HEK293T (cell line): ENCODE measurements around the gene NCLN.

Source experiments
- CTCF ChIA-PET: fragments of 350-600 bp; formaldehyde crosslinking; extraction: SDS; loops from one replicate; lab custom pipeline; 2021; ENCODE audit warnings: antibody characterized with exemption, inconsistent platforms; lab: Yijun Ruan, JAX
- POLR2A ChIA-PET: fragments of 350-600 bp; formaldehyde crosslinking; extraction: SDS; loops from one replicate; lab custom pipeline; 2020; ENCODE audit warnings: antibody characterized with exemption, inconsistent platforms; lab: Yijun Ruan, JAX
- DNase-seq: peaks from one replicate; pipeline ENCODE4 v3.0.0; 2012; ENCODE audit warnings: mixed read lengths; ENCODE audit errors: extremely low spot score
- ARNT ChIP-seq: fragments of 450-650 bp; IDR thresholded peaks from 2 replicates; pipeline ENCODE4 v1.6.1; 2017; ENCODE audit warnings: mild to moderate bottlenecking
- BHLHE40 ChIP-seq: fragments of 450-650 bp; IDR thresholded peaks from 2 replicates; pipeline ENCODE4 v1.6.1; 2016; ENCODE audit warnings: mild to moderate bottlenecking, moderate library complexity, borderline replicate concordance
- CTBP1 ChIP-seq: fragments of 450-650 bp; IDR thresholded peaks from 2 replicates; pipeline ENCODE4 v1.6.1; 2016; ENCODE audit warnings: borderline replicate concordance
- ELF4 ChIP-seq: fragments of 450-650 bp; IDR thresholded peaks from 2 replicates; pipeline ENCODE4 v1.6.1; 2017; ENCODE audit warnings: antibody characterized with exemption
- FOXA1 ChIP-seq: fragments of 450-650 bp; IDR thresholded peaks from 2 replicates; pipeline ENCODE4 v1.6.1; 2016; ENCODE audit warnings: mild to moderate bottlenecking
- FOXK2 ChIP-seq: fragments of 450-650 bp; IDR thresholded peaks from 2 replicates; pipeline ENCODE4 v1.6.1; 2016; ENCODE audit warnings: mild to moderate bottlenecking
- FOXM1 ChIP-seq: fragments of 450-650 bp; IDR thresholded peaks from 2 replicates; pipeline ENCODE4 v1.6.1; 2017; ENCODE audit warnings: mild to moderate bottlenecking, borderline replicate concordance
- HDGF ChIP-seq: fragments of 450-650 bp; IDR thresholded peaks from 2 replicates; pipeline ENCODE4 v1.6.1; 2017; ENCODE audit warnings: antibody characterized with exemption, borderline replicate concordance
- L3MBTL2 ChIP-seq: fragments of 450-650 bp; conservative IDR thresholded peaks from 2 replicates; pipeline ENCODE4 v1.6.1; 2016; ENCODE audit warnings: mild to moderate bottlenecking
- NFRKB ChIP-seq: fragments of 450-650 bp; IDR thresholded peaks from 2 replicates; pipeline ENCODE4 v1.6.1; 2016; ENCODE audit warnings: mild to moderate bottlenecking, moderate library complexity
- SP1 ChIP-seq: fragments of 450-650 bp; IDR thresholded peaks from 2 replicates; pipeline ENCODE4 v1.6.1; 2017
- SUZ12 ChIP-seq: fragments of 450-650 bp; IDR thresholded peaks from 2 replicates; pipeline ENCODE4 v1.6.1; 2016; ENCODE audit warnings: mild to moderate bottlenecking
- TARDBP ChIP-seq: fragments of 450-650 bp; IDR thresholded peaks from 2 replicates; pipeline ENCODE4 v1.6.1; 2016
- ZNF384 ChIP-seq: fragments of 450-650 bp; IDR thresholded peaks from 2 replicates; pipeline ENCODE4 v1.6.1; 2016
- TF ChIP-seq, protein P1 (sequence below): fragments of 450-650 bp; IDR thresholded peaks from 2 replicates; pipeline ENCODE4 v1.6.1; 2016

Gene NCLN, protein sequence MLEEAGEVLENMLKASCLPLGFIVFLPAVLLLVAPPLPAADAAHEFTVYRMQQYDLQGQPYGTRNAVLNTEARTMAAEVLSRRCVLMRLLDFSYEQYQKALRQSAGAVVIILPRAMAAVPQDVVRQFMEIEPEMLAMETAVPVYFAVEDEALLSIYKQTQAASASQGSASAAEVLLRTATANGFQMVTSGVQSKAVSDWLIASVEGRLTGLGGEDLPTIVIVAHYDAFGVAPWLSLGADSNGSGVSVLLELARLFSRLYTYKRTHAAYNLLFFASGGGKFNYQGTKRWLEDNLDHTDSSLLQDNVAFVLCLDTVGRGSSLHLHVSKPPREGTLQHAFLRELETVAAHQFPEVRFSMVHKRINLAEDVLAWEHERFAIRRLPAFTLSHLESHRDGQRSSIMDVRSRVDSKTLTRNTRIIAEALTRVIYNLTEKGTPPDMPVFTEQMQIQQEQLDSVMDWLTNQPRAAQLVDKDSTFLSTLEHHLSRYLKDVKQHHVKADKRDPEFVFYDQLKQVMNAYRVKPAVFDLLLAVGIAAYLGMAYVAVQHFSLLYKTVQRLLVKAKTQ

DNA sequence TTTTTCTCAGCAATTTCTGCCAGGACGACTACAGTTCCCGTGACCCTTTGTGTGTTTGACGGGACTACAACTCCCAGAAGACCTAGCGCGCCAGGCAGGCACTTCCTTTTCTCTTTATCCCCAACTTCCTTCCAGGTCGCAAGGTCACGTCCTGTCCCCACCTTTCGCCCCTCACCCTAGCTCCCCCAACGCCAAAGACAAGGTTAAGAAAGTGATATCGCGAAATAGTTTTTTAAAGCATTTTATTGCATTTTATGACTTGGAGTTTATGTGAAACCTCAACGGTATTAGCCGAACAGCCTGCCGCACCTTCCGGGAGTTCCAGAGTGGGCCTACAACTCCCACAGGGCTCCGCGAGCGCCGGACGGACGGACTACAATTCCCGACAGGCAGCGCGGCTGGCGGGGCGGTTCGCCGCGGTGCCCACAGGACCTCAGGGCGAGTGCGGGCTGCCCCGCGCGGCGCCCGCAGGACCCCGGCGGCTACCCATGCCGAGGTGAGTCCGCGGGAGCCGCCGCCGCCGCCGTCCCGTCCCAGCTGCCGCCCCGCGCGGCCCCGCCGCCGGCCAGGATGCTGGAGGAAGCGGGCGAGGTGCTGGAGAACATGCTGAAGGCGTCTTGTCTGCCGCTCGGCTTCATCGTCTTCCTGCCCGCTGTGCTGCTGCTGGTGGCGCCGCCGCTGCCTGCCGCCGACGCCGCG, at the start of gene NCLN:
Gene NCLN (plus strand): TSS at position 470 of the 699 bp plus-strand sequence. CDS start 101 bp downstream, at position 571.
- DNase-seq = peak; percentile 93
- POLR2A ChIA-PET = interaction anchor here (0.9 to 2.0 kb wide), 3 partner anchors 22 to 235 kb away, joined by 3 to 4 read pairs (median 4); no protein-coding TSS in a partner anchor
- CTCF ChIA-PET = interaction anchor here (1.7 kb wide), 1 partner anchor 235 kb away, joined by 5 read pairs; no protein-coding TSS in a partner anchor
- TF ChIP-seq SUZ12 = no peak; the same call in 1 of the 2 replicates
- TF ChIP-seq NFRKB = no peak
- no peak for TF ChIP-seq CTBP1
- TF ChIP-seq HDGF = no peak
- TF ChIP-seq ZNF384 = no peak
- TF ChIP-seq, protein P1, sequence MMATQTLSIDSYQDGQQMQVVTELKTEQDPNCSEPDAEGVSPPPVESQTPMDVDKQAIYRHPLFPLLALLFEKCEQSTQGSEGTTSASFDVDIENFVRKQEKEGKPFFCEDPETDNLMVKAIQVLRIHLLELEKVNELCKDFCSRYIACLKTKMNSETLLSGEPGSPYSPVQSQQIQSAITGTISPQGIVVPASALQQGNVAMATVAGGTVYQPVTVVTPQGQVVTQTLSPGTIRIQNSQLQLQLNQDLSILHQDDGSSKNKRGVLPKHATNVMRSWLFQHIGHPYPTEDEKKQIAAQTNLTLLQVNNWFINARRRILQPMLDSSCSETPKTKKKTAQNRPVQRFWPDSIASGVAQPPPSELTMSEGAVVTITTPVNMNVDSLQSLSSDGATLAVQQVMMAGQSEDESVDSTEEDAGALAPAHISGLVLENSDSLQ = peak; percentile 63
- TF ChIP-seq ELF4 = peak; percentile 83
- no peak; the same call in 1 of the 2 replicates for TF ChIP-seq L3MBTL2
- TF ChIP-seq ARNT = no peak

DNA sequence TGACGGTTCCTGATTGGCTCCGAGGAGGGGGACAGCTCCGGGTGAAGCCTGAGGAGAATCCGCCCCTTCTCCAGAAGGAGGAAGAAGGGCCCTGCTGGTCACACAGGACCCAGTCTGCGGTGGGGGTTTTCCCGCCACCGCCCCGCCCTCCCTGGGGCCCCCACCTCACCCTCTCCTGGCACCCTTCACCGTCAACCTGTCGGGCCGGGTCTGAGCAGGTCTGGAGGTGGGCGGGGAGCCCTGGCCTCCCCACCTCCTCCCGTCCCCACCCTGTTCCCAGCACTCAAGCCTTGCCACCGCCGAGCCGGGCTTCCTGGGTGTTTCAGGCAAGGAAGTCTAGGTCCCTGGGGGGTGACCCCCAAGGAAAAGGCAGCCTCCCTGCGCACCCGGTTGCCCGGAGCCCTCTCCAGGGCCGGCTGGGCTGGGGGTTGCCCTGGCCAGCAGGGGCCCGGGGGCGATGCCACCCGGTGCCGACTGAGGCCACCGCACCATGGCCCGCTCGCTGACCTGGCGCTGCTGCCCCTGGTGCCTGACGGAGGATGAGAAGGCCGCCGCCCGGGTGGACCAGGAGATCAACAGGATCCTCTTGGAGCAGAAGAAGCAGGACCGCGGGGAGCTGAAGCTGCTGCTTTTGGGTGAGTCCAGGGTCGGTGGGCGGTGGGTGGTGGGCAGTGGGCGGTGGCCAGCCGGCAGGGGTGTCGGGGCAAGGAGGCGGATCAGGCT, 49.6 kb upstream of the NCLN start, which contains the start of gene GNA15:
Gene GNA15 (plus strand): TSS at position 73 of the 723 bp plus-strand sequence. CDS start 418 bp downstream, at position 491.
- ChIA-PET CTCF (interaction anchor here (0.6 kb wide), 1 partner anchor 239 kb away, joined by 5 read pairs; no protein-coding TSS in a partner anchor), POLR2A (no interaction called here)
- DNase-seq = no peak
- TF ChIP-seq ELF4 (no peak), ARNT (no peak), CTBP1 (no peak), NFRKB (no peak)
- TF ChIP-seq, protein P1 = no peak

DNA sequence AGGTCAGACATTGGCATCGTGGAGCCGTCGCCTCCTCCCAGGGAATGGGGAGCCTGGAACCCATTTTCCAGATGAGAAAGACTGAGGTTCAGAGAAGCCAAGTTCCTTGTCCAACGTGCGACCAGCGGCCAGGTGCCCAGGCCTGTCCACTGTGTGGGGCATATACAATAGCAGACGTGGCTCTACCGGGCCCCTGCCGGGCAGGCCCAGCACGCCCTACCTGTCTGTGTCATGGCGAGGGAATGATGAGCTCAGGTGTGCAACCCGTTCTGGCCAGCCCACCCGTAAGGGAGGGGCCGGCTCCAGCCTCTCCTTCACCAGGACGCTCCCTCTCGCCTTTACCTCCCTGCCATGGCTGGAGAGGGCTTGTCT, 49.1 kb upstream of the NCLN start:
- DNase-seq = no peak
- TF ChIP-seq FOXM1 = no peak
- TF ChIP-seq, protein P1 = no peak
- ChIA-PET CTCF (interaction anchor here (0.6 kb wide), 1 partner anchor 239 kb away, joined by 5 read pairs; no protein-coding TSS in a partner anchor), POLR2A (no interaction called here)

DNA sequence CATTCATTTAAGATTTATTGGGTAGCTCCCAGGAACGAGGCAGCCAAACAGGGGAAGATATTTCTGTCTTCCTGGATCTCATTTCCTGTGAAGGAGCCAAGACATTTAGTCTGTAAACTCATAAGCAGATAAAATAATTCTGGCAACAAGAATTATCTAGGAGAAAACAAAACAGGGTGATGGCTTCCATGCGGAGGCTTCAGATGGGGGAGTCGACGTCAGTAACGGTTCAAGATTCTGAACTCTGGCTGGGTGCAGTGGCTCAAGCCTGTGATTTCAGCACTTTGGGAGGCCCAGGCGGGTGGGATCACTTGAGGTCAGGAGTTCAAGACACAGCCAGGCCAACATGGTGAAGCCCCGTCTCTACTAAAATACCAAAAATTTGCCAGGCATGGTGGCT, 48.6 kb upstream of the NCLN start:
- ChIA-PET POLR2A (no interaction called here), CTCF (interaction anchor here (0.6 kb wide), 1 partner anchor 240 kb away, joined by 5 read pairs; no protein-coding TSS in a partner anchor)
- no peak for DNase-seq
- no peak for TF ChIP-seq NFRKB
- no peak for TF ChIP-seq SUZ12
- no peak for TF ChIP-seq ARNT
- no peak for TF ChIP-seq FOXA1

DNA sequence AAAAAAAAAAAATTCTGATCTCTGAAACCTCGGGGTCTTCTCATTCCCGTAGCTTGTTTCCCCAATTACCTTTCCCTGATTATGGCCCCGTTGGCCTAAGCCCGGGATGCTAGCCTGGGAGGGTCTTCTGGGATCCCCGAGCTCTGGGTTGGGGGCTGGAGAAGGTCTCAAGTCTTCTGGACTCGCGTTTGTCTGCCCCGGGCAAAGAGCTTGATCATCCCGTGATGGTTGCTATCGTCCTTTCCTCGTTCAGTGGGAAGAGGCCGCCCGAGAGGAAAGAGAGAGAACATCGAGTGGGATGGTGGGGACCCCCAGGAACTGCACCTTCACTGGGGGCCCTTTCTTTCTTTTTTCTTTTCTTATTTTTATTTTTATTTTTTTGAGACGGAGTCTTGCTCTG, 47.5 kb upstream of the NCLN start:
- CTCF ChIA-PET = interaction anchor here (0.6 kb wide), 2 partner anchors 9 to 32 kb away, joined by 3 read pairs; no protein-coding TSS in a partner anchor
- TF ChIP-seq NFRKB (no peak), FOXM1 (no peak), HDGF (no peak), FOXK2 (no peak), ZNF384 (no peak), SP1 (no peak), CTBP1 (no peak), FOXA1 (no peak), L3MBTL2 (no peak), ARNT (no peak), BHLHE40 (no peak)
- DNase-seq = no peak
- POLR2A ChIA-PET = no interaction called here

DNA sequence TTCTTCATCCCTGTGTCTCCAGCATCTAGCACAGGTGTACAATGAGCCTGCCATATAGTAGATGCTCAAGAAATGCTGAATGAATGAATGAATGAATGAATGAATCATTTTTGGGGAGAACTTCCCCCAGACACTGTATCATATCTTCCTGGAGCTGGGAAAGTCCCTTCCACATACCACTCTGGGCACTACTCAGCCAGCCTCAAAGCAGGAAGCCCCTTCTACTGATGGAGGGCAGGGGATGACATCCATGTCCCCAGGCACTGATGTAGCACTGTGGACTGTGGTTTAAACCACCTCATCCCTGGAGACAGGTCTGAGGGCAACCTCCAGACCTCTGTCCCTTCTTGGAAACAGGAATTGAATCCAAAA, 45.1 kb upstream of the NCLN start:
- no peak for TF ChIP-seq ZNF384
- TF ChIP-seq HDGF = no peak
- no peak for TF ChIP-seq FOXM1
- TF ChIP-seq SUZ12 = no peak
- TF ChIP-seq FOXK2 = no peak
- no peak for TF ChIP-seq TARDBP
- no peak for TF ChIP-seq FOXA1
- no peak for TF ChIP-seq ARNT
- TF ChIP-seq NFRKB = no peak
- no peak for TF ChIP-seq CTBP1
- no peak for TF ChIP-seq L3MBTL2
- POLR2A ChIA-PET = no interaction called here
- CTCF ChIA-PET = no interaction called here
- no peak for DNase-seq
